Activated CD4-positive, CD25-positive, alpha-beta regulatory T cell treated with anti-CD3 and anti-CD28 coated beads, Interleukin-2, amount 50 U/mL, for 24 hours (primary cell): ENCODE measurements around the gene SEZ6.
"Not testable (repeated sequence)": the region's sequence is repeated elsewhere in the genome, so short reads cannot be mapped to it uniquely, and the experiment has no call there.

Experiments
- ATAC-seq, 2 donors: fragments of 150-1000 bp; cut with Tn5 transposase; one replicate each; pipeline ENCODE4 v1.10.0; 2021; ENCODE audit warnings: mild to moderate bottlenecking in 1 of 2, moderate library complexity in 1 of 2

The SEZ6 gene

GRCh38 chr17:28951991-28952975, 53.5 kb downstream of the SEZ6 start:
- ATAC-seq, result peak; percentile 84

DNA sequence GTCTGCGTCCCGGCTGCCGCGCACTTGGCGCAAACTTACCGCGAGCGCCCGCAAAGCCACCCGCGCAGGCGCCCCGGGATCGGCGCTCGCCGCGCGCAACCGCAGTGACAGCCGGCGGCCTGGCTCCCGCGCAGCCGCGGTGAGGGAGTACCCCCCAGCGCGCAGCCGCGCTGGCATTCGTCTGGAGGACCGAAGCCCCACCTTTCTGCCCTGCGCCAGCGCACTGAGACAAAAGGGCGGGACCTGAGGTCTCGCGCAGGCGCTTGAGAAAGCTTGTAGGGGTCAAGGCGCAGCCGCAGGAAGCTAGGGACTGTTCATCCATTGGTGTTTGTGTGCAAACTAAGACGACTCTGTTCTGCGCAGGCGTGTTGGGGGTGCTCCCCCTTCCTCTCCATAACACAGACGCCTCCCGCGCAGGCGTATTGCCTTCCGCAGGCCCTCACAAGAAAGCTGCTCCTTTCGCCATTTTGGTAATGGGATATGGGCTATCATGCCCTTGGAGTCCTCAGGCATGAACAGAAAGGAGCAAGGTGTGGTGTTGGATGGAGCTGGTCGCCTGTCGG, 54.3 kb downstream of the SEZ6 start, which contains the start of gene PHF12:
Gene PHF12 (minus strand): TSS at position 91 of the 563 bp plus-strand sequence. CDS start 558 bp downstream, outside the sequence.
- ATAC-seq, result peak; percentile 67 to 70

DNA sequence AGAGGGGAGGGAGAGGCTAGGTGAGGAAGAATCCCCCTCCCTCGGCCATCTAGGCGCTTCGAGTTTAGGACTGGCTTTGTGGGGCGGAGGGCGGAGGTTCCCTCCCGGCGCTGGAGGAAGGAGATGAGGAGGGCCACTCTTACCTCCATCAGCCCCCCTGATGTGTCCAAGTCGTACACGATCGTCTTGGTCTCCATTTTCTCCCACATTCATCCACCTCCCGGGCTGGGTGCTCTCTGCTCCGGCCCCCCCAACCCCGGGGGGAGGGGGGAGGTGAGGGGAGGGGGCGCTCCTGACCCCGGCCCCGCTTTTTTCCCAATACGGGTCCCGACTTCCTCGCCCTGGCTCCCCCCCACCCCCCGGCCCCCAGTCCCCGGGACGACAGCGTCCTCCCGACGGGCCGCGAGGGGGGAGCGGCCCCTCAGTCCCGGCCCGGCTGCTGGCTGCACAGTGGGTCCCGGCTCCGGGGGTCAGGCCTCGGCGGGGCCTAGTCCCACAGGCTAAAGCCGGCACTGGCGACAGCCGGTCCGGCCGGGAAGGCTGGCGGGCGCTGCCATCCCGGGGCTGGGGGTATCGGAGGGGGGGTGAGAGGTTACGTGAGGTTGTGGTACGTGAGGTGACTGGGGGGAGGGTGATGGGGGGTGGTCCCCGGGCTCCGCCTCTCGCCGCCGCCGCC, 54.9 kb downstream of the SEZ6 start:
- no peak for ATAC-seq

DNA sequence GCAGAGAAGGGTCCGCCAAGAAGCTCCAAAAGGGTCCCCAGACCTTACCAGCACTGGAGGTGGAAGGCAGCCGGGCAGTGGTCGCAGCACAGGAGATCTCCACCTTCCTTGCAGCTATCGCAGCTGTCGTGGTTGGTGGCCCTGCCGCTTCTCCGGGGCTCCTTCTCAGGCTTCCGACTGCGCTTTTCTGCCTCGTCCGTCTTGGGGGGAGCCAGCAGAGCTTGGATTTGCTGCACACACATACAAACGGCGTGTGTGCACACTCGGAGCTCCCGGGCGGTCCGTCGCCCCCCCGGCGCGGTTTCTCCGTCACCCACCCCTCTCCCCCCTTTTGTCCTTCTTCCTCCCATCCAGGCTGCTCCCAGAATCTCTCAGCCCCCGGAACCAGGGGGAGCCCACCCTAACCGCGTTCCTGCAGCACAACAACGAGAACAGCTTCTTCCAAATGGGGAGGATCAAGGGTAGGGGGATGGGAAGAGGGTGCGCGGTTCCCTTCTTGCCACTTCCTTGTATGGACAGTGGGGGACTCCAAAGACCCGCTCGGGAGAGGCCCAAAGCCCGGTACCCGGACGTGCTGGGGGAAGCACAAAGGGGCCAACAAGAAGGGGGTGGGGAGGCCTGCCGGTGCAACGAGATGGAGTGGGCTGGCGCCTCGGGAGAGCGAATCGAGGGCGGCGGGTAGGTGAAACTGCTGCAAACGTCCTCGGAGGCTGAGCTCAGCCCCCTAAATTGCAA, 55.6 kb downstream of the SEZ6 start:
- ATAC-seq, result no peak

GRCh38 chr17:28949185-28950016, 56.4 kb downstream of the SEZ6 start:
- ATAC-seq, result peak; percentile 1 to 2

DNA sequence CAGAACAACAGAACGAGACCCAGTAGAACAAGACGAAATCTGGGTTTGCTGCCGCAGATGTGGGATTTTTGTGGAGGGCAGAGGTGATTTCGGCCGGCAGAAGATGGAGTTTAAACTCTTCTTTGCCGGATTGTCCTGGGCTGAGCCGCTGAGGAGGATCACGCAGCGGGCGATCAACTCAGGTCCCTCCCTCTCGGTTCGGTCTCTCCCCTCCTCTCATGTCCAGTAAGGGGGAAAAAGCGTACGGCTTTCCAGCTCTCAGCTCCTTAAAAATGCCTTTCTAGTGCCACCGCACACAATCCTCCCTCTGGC, 57.0 kb downstream of the SEZ6 start:
- ATAC-seq, result no peak

DNA sequence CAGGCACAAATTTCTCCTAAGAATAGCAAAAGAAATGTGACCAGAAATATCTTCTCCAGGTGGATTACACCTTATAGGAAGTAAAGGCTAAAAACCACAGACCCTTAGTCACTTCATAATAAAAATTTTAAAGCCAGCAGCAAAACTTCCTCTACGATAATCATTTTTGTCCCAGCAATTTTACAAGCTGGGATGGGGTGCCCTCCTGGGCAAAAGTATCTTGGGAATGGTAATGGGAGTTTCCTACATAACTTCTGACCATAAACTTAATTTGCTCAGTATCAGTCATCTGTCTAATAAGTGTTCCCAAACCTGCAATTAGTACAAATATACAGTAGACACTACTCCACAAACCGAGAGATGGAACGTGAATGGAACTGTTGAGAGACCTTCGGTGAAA, 57.5 kb downstream of the SEZ6 start:
- no peak for ATAC-seq

DNA sequence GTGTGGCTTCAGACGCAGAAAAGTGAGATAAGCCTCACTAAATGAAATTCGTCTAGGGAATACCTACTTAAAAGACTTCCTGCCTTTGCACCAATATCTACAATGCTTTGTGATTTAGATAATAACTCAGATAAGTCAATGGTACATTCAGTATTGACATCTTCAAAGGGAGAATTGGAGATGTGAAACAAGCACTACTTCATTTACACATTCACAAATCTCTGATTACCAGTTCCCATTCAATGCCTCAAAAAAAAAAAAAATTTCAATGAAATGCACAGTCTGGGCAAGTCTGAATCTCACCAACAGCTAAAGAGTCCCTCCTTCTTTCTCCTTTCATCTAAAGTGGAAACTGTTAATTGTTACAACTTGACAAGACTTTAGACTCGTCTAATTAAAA, 58.2 kb downstream of the SEZ6 start:
- ATAC-seq, result no peak

DNA sequence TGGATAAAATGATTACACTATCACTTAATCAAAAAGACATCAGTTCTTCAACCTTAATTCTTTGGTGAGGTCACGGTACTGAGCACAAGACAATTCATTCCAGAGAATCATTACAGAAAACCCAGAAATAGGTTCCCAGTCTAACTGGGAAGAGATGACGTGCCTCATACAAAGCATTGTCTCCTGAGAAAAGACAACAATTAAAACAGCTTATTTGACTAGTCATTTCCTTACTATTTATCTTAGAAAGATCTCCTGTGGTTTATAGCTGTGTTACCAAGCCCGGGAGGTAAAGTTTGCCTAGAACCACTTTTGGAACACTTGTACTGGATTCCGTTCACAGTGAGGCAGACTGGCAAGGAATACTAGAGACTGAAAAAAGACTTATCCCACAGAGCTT, 59.6 kb downstream of the SEZ6 start:
- ATAC-seq, result peak in 1 of 2 donors; percentile 18

DNA sequence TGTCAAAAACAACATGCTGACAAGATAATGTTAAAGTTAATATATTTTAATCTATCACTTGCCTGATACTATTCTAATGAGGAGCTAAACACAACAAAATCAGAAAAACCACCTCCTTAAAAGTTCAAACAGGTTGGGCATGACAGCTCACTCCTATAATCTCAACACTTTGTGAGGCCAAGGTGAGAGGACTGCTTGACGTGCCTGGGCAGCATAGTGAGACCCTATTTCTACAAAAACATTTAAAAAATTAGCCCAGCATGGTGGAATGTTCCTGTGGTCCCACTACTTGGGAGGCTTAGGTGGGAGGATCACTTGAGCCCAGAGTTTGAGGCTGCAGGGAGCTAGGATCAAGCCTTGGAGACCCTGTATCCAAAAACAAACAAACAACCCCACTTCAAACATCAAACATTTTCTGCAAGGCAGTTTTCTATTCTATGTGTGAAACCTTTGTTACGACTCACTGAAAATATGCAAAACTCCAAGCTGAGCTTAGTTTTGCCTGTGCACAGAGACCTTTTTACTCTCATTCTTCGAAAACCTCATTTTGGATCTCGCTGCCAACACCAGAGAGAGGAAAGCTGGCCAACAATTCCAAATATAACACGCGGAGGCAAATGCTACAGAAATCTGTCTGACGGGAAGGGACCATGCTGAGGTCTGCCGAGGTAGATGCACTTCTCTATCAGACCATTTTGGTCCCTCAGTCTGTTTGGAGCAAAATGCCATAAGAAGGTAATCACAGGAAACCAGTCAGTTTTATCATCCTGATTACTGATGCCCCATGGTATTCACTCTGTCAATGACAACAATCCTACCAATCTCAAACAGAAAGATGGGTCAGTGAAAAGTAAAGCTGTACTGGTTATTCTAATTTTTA, 60.7 kb downstream of the SEZ6 start:
- ATAC-seq, result no peak

GRCh38 chr17:28944343-28944742, 61.5 kb downstream of the SEZ6 start:
- ATAC-seq, result no peak

- no peak for ATAC-seq
Measured at GRCh38 chr17:28942925-28943324, 62.9 kb downstream of the SEZ6 start.

GRCh38 chr17:28941251-28941650, 64.6 kb downstream of the SEZ6 start:
- no peak for ATAC-seq

DNA sequence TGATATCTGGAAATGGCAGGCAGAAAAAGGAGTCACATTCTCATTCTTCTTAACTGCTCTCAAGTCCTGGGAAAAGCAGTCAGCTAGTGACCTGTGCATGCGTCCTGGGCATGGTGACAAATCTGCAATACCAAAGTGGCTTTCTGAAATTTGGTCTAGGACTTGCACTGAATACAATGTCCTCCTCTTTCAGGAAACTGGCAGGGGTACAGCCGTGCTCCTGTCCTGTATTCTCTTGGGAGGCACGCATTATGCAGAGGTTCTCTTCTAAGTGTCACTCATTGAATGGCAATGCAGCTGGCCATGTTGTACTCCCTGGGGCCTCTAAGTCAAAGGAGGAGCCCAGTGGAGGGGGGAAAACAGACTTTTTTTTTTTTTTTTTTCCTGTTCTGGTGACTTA, 65.2 kb downstream of the SEZ6 start:
- no peak for ATAC-seq

GRCh38 chr17:28940142-28940541, 65.7 kb downstream of the SEZ6 start:
- peak; percentile 44 to 48 for ATAC-seq

DNA sequence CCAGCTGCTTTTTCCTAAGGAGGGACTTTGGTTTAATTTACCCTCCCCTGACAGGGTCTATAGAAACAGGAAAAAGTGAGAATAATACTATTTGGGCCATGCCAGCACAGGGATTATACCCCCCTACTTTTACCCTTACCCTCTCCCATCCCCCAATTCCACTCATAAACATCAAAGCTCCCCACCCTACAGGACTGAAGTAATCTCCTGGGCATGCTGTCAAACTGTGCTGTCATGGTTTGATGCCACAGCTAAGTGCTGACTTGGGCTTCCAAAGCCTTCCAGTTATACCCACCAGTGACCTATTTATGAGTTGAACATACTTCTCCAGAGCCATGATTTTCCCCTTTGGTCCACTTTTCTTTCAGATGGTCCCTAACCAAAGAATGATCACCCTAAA, 67.3 kb downstream of the SEZ6 start:
- no peak for ATAC-seq

DNA sequence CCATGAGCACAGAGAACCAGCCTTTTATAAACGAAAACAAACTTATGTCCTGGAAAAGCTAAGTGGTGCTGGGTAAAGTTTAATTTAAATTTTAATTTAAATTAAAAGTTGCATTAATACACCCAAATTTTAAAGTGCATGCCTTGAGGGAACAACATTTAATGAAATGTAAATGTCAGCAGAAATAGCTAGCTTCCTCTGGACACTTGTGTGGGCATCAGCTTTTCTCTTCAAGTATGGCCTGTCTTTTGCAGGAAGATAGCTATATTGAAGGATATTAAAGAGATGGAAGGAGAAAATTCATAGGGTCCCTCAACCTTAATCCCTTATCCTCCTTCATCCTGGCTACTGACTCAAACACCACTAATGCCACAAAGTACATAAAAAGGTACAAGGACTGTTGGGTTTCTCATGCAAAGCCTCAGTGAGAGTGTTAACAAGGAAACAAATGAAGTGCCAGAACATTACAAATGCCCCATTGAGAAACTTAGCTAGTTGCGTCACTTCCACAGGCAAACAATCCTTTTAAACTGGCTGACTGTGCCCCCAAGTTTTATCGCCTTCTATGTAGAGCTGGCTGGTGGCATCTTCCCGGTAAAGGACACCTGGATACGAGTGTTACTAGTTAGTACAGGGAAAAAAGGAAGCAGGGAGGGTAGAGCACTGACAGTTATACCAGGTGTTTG, 68.6 kb downstream of the SEZ6 start:
- ATAC-seq, result no peak

GRCh38 chr17:28935744-28936460, 69.9 kb downstream of the SEZ6 start:
- no peak for ATAC-seq

DNA sequence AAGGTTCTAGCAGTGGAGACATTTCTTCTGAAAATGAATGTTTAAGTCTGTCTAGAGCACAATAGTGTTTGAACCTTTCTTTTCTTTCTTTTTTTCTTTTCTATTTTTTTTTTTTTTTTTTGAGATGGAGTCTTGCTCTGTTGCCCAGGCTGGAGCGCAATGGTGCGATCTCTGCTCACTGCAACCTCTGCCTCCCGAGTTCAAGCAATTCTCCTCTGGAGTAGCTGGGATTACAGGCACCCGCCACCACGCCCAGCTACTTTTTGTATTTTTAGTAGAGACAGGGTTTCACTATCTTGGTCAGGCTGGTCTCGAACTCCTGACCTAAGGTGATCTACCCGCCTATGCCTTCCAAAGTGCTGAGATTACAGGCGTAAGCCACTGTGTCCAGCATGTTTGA, 71.3 kb downstream of the SEZ6 start:
- ATAC-seq, result not testable (repeated sequence)

DNA sequence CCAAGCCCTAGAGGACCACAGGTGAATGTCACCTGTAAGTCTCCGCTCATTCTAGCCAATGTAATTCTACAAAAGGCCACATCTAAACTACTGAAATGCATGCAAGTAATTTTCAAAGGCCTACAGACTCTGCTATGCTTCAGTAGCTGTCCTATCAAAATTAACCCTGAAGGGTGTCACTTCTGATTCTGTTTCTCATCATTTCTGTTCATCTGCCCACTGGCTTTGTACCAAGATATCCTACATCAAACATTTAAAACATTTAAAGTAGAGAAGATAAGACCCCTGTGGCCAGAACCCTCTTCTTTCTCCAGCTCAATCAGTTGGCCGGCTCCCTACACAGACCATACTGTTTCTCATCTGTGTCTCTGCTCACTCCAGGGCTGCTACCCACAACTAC, 76.0 kb downstream of the SEZ6 start:
- no peak for ATAC-seq
